ENCODE results near the gene DCST1. TPM values are rescaled to one million over a fixed set of nuclear protein-coding genes. Genes with fewer than 3 reads are reported as not detected.
A peak's percentile ranks its signal among the peaks of the same experiment; 100 is the strongest.

DCST1 gene
- total RNA-seq, 6 experiments from 2014 or later: not detected

- DNase-seq: no peak
- H3K4me1 Mint-ChIP-seq (ENCODE audit: low read depth): peaks cover 33% of the 10 kb centered on the region
- no peak overlapping the region for H3K27ac Mint-ChIP-seq
- TF ChIP-seq CTCF (IDR thresholded peaks at IDR 0.05): no peak
- peaks cover 4% of the 10 kb centered on the region; the same call in 1 of the 2 replicates for H3K36me3 Mint-ChIP-seq (ENCODE audit: low read depth)
- no peak overlapping the region for H3K4me3 Mint-ChIP-seq
- no peaks in the 10 kb centered on the region; the same call in none of the 2 replicates for H3K27me3 Mint-ChIP-seq (ENCODE audit: insufficient read depth)
- no peaks in the 10 kb centered on the region for H3K9me3 Mint-ChIP-seq
Measured at GRCh38 chr1:155066777-155067176, 33.2 kb downstream of the DCST1 start.

- Mint-ChIP-seq H3K36me3 (ENCODE audit: low read depth) (peaks cover 4% of the 10 kb centered on the region; the same call in 1 of the 2 replicates), H3K4me3 (no peak overlapping the region), H3K27ac (no peak overlapping the region), H3K27me3 (ENCODE audit: insufficient read depth) (no peaks in the 10 kb centered on the region; the same call in 1 of the 2 replicates), H3K4me1 (ENCODE audit: low read depth) (peaks cover 20% of the 10 kb centered on the region), H3K9me3 (no peaks in the 10 kb centered on the region)
- no peak for TF ChIP-seq CTCF (IDR thresholded peaks at IDR 0.05)
- no peak for DNase-seq
Measured at GRCh38 chr1:155068599-155068998, 35.0 kb downstream of the DCST1 start.

GRCh38 chr1:155069551-155070157, 36.0 kb downstream of the DCST1 start:
- Mint-ChIP-seq H3K4me3 (no peak overlapping the region), H3K4me1 (ENCODE audit: low read depth) (peaks cover 13% of the 10 kb centered on the region), H3K27ac (no peak overlapping the region), H3K27me3 (ENCODE audit: insufficient read depth) (peaks cover 5% of the 10 kb centered on the region; the same call in 1 of the 2 replicates), H3K36me3 (ENCODE audit: low read depth) (peaks cover 4% of the 10 kb centered on the region; the same call in 1 of the 2 replicates), H3K9me3 (no peaks in the 10 kb centered on the region)
- no peak for DNase-seq
- no peak for TF ChIP-seq CTCF (IDR thresholded peaks at IDR 0.05)

- no peaks in the 10 kb centered on the region for H3K9me3 Mint-ChIP-seq
- TF ChIP-seq CTCF (IDR thresholded peaks at IDR 0.05): no peak
Measured at GRCh38 chr1:155070158-155070621, 36.6 kb downstream of the DCST1 start.

GRCh38 chr1:155070721-155071569, 37.3 kb downstream of the DCST1 start:
- peak; percentile 73 for TF ChIP-seq CTCF (IDR thresholded peaks at IDR 0.05)
- Mint-ChIP-seq H3K4me3 (peak overlapping the region; percentile 50), H3K9me3 (no peaks in the 10 kb centered on the region), H3K27ac (peak overlapping the region; percentile 26; the same call in 1 of the 2 replicates), H3K36me3 (ENCODE audit: low read depth) (peaks cover 3% of the 10 kb centered on the region; the same call in 1 of the 2 replicates), H3K27me3 (ENCODE audit: insufficient read depth) (peaks cover 14% of the 10 kb centered on the region), H3K4me1 (ENCODE audit: low read depth) (peaks cover 11% of the 10 kb centered on the region; the same call in 1 of the 2 replicates)
- DNase-seq: peak; percentile 65

More at GRCh38 chr1:155070158-155070621, 36.6 kb downstream of the DCST1 start:
- H3K27me3 Mint-ChIP-seq (ENCODE audit: insufficient read depth): peaks cover 8% of the 10 kb centered on the region; the same call in 1 of the 2 replicates
- peak overlapping the region; percentile 26; the same call in 1 of the 2 replicates for H3K27ac Mint-ChIP-seq
- no peak overlapping the region for H3K4me3 Mint-ChIP-seq
- DNase-seq: no peak
- peaks cover 4% of the 10 kb centered on the region; the same call in 1 of the 2 replicates for H3K36me3 Mint-ChIP-seq (ENCODE audit: low read depth)
- peaks cover 11% of the 10 kb centered on the region; the same call in 1 of the 2 replicates for H3K4me1 Mint-ChIP-seq (ENCODE audit: low read depth)

Data from HFFc6 (cell line).